Transverse colon (tissue), 4 donors: ENCODE results near the gene TFB2M. TPM values are rescaled to one million over a fixed set of nuclear protein-coding genes. Genes with fewer than 3 reads are reported as not detected.

ENCODE experiments used
- DNase-seq: peaks from one replicate; pipeline ENCODE4 v3.0.0-alpha.2; 2019
- H3K27ac ChIP-seq, 4 donors: fragments of 200-600 bp; sonication (generic); 2 replicates each; pipeline ENCODE4 v1.5.1; 2016 to 2018; ENCODE audit warnings: inconsistent platforms in 4 of 4
- H3K27me3 ChIP-seq: fragments of 200-600 bp; sonication (generic); 2 replicates; pipeline ENCODE4 v1.5.1; 2017; ENCODE audit warnings: inconsistent platforms
- H3K36me3 ChIP-seq, 4 donors: fragments of 200-600 bp; sonication (generic); 2 replicates each; pipeline ENCODE4 v1.5.1; 2017 to 2019; ENCODE audit warnings: inconsistent platforms in 4 of 4
- H3K4me1 ChIP-seq, 4 donors: fragments of 200-600 bp; sonication (generic); 2 replicates each; pipeline ENCODE4 v1.5.1; 2017 to 2020; ENCODE audit warnings: inconsistent platforms in 4 of 4
- H3K4me3 ChIP-seq, 4 donors: fragments of 200-600 bp; sonication (generic); 1 replicate in 1 of 4; 2 replicates in 3 of 4; pipeline versions ENCODE4 v1.5.1 to v1.6.1; 2017 to 2019; ENCODE audit warnings: inconsistent platforms in 4 of 4
- H3K9me3 ChIP-seq, 2 donors: fragments of 200-600 bp; sonication (generic); 2 replicates each; pipeline ENCODE4 v1.5.1; 2017 to 2019; ENCODE audit warnings: inconsistent platforms in 2 of 2
- EP300 ChIP-seq: sonication (generic); formaldehyde crosslinking; IDR thresholded peaks from one replicate; pipeline ENCODE4 v1.6.1; 2017; ENCODE audit warnings: antibody characterized with exemption, low read depth
- POLR2A ChIP-seq: fragments of 450-650 bp; IDR thresholded peaks from one replicate; pipeline ENCODE4 v1.6.1; 2016; ENCODE audit warnings: antibody characterized with exemption, mild to moderate bottlenecking, moderate library complexity
- POLR2AphosphoS5 ChIP-seq, 3 donors: sonication (generic); formaldehyde crosslinking; IDR thresholded peaks; one replicate each; pipeline ENCODE4 v1.6.1; 2016; ENCODE audit warnings: antibody characterized with exemption in 3 of 3
- WGBS, 2 donors: methylation state at CpG; one replicate each; pipeline ENCODE4 v1.1.5; 2018; ENCODE audit warnings: low coverage in 1 of 2; 5-methylcytosine and 5-hydroxymethylcytosine counted together
- in situ Hi-C, 4 donors: fragments of 200-750 bp; cut with MboI; loops; one replicate each; pipeline versions ENCODE4 v1.15.0 to v1.15.1; 2017; ENCODE audit warnings: low sequenced_read_pairs in 3 of 4, low pct_ligation_motif_present in 1 of 4, low pct_unique_long_range_greater_than_20kb in 1 of 4
- intact Hi-C: fragments of 100-400 bp; cut with DNase I; formaldehyde crosslinking; loops from one replicate; pipeline ENCODE4 v1.15.1; 2023; ENCODE audit warnings: low total_unique reads
- small RNA-seq, 4 donors: library from RNA; depleted of rRNA; stranded (forward); fragments of <200 nt; gene quantifications; one replicate each; pipeline ENCODE3, GENCODE V24; 2016
- total RNA-seq, 4 donors: library from RNA; depleted of rRNA; stranded (reverse); fragments of >200 nt; gene quantifications; one replicate each; pipeline ENCODE4 v1.1.0, GENCODE V29; 2016
- TF ChIP-seq, protein P1 (sequence below), 5 experiments: fragments of 200-600 bp in 3 of 5; fragments of 450-650 bp in 2 of 5; sonication (generic) in 3 of 5; IDR thresholded peaks; 1 replicate in 2 of 5; 2 replicates in 3 of 5; pipeline ENCODE4 v1.5.1; 2016 to 2017; ENCODE audit warnings: antibody characterized with exemption in 5 of 5, inconsistent platforms in 3 of 5, mild to moderate bottlenecking in 2 of 5, moderate library complexity in 1 of 5

The TFB2M gene
- total RNA-seq, 4 donors from 2014 or later = 0.40 to 12.7 (median 5.5) TPM

DNA sequence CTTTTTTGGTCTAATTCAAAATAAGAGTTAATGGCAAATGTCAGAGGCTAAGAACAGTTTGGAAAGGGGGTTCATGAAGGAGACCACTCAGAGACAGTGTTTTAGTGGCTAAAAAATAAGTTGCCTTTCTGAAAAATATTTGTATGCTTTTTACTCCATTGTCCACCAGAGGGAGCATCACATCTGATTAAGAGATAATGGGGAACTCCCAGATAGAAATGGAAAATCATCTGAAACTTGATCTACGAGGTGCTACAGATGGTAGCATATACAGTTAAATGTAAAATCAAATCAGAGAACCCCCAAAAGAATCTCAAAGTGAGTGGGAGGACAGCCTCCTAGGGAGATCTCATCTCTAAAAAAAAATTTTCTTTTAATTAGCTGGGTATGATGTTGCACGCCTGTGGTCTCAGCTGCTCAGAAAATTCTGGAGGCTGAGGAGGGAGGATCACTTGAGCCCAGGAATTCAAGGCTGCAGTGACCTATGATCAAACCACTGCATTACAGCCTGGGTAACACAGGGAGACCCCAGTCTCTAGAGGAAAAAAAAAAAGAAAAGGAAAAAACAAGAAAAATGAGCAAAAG is 68.6 kb downstream of the TFB2M start:
- DNase-seq = no peak
- Histone ChIP-seq H3K9me3 (no peaks in the 10 kb centered on the region), H3K27ac (no peak overlapping the region), H3K4me1 (peaks cover 0 to 2% (median 0%) of the 10 kb centered on the region in 4 donors), H3K4me3 (no peak overlapping the region), H3K36me3 (no peaks in the 10 kb centered on the region), H3K27me3 (no peaks in the 10 kb centered on the region)
- WGBS, 2 donors = 50 to 51% methylated on average over 2 of the region's 2 CpGs
- TF ChIP-seq EP300 = no peak
- TF ChIP-seq, protein P1, sequence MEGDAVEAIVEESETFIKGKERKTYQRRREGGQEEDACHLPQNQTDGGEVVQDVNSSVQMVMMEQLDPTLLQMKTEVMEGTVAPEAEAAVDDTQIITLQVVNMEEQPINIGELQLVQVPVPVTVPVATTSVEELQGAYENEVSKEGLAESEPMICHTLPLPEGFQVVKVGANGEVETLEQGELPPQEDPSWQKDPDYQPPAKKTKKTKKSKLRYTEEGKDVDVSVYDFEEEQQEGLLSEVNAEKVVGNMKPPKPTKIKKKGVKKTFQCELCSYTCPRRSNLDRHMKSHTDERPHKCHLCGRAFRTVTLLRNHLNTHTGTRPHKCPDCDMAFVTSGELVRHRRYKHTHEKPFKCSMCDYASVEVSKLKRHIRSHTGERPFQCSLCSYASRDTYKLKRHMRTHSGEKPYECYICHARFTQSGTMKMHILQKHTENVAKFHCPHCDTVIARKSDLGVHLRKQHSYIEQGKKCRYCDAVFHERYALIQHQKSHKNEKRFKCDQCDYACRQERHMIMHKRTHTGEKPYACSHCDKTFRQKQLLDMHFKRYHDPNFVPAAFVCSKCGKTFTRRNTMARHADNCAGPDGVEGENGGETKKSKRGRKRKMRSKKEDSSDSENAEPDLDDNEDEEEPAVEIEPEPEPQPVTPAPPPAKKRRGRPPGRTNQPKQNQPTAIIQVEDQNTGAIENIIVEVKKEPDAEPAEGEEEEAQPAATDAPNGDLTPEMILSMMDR (IDR thresholded peaks at IDR 0.05) = peak; percentile 70 to 80 (median 77)
- in situ Hi-C loops = loop anchor here (5.0 to 25.0 kb wide), 5 partner anchors 200 to 1360 kb away; partner anchors contain the start of gene KIF26B (in 3 of the 4)
- intact Hi-C loops = loop anchor here (5.0 kb wide), 1 partner anchor 200 kb away; no protein-coding TSS in a partner anchor

DNA sequence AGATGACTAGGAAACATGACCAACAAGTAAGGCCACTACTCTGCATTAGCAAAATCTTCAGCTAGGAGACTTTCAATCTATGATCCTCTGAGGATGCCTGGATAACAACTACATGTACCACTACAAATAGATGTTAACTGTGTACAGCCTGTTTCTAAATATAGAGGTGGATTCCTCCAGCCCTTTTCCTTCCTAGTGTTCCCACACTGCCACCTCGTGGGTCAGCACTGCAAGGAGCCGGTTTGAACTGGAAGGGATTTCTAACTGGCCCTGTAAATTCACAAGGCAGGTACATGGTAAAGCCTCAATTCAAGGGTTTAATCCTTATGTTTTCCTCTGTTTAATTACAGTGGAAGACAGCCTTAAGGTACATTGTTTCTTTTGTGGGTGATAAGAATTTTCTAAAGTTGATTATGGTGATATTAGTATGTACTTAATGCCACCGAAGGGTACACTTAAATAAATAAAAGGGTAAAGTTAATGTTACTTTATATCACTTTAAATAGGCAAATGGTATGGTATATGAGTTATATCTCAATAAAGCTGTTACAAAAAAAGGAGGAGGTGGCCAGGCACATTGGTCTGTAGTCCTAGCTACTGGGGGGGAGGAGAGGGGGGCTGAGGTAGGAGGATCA is 73.3 kb downstream of the TFB2M start:
- 28 to 100% methylated on average over 1 to 3 of the region's 3 CpGs for WGBS, 2 donors
- no peaks in the 10 kb centered on the region for H3K9me3 ChIP-seq
- DNase-seq = peak; percentile 64
- TF ChIP-seq, protein P1 (IDR thresholded peaks at IDR 0.05) = peak; percentile 62 to 73 (median 65)
- no peak for TF ChIP-seq POLR2A
- TF ChIP-seq EP300 = no peak
- no peak for TF ChIP-seq POLR2AphosphoS5 (IDR thresholded peaks at IDR 0.05)
- no peaks in the 10 kb centered on the region for H3K27me3 ChIP-seq
- no peaks in the 10 kb centered on the region for H3K36me3 ChIP-seq
- intact Hi-C loops = loop anchor here (5.0 kb wide), 1 partner anchor 1340 kb away; the partner anchor contains the start of gene KIF26B
- H3K4me1 ChIP-seq = peaks cover 0 to 7% (median 0%) of the 10 kb centered on the region in 4 donors
- H3K4me3 ChIP-seq = no peak overlapping the region
- in situ Hi-C loops = loop anchor here (10.0 to 25.0 kb wide), 4 partner anchors 212 to 1355 kb away; partner anchors contain the start of gene KIF26B (in 3 of the 4)
- H3K27ac ChIP-seq = no peak overlapping the region

DNA sequence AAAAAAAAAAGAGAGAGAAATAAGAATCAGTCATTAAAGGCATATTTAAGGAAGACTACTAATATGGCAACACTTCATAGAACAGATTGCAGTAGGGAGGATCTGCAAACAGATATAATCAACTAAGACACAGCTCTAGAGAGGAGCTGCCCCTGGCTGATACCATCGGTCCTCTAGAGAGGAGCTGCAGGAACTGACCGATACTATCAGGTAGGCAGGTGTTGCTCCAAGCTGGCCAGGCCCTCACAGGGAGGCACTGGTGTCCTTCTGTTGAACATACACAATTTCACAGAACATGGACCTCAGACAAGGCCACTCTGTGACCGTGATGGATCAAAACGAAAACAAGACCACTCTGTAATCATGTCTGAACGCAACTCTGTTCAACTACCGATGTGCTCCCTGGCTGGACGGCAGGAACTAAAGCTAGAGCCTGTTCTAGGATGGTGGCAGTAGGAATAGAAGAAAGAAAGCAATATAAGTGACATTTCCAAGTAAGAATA is 74.5 kb downstream of the TFB2M start:
- H3K36me3 ChIP-seq = no peaks in the 10 kb centered on the region
- no peak overlapping the region for H3K27ac ChIP-seq
- WGBS, 2 donors = 94 to 100% methylated on average over 1 to 7 of the region's 7 CpGs
- DNase-seq = no peak
- no peak for TF ChIP-seq POLR2A
- TF ChIP-seq POLR2AphosphoS5 (IDR thresholded peaks at IDR 0.05) = no peak
- no peak for TF ChIP-seq EP300
- TF ChIP-seq, protein P1 (IDR thresholded peaks at IDR 0.05) = no peak
- in situ Hi-C loops = loop anchor here (10.0 to 25.0 kb wide), 4 partner anchors 213 to 1354 kb away; partner anchors contain the start of gene KIF26B (in 3 of the 4)
- peaks cover 0 to 7% (median 0%) of the 10 kb centered on the region in 4 donors for H3K4me1 ChIP-seq
- H3K27me3 ChIP-seq = no peaks in the 10 kb centered on the region
- H3K9me3 ChIP-seq = no peaks in the 10 kb centered on the region
- no peak overlapping the region for H3K4me3 ChIP-seq
- intact Hi-C loops = loop anchor here (5.0 kb wide), 1 partner anchor 1339 kb away; the partner anchor contains the start of gene KIF26B

Small RNAs within 50 kb of the gene (small RNA-seq; reads per million reads assigned to genes)
- 0 reads per million in 4 donors for gene AL356583.2

Other genes starting within 250 kb of the TFB2M start
- 10 to 100 TPM; 10.5 to 31.3 (median 25.8) TPM for gene SMYD3, start 59.0 kb downstream of the TFB2M start, total RNA-seq
- 10 to 100 TPM; 44.0 to 83.0 (median 53.5) TPM for gene CNST, start 195 bp upstream of the TFB2M start, total RNA-seq
- 10 to 100 TPM in 3 of 4 donors, 1 to 10 TPM in 1; 4.8 to 28.5 (median 17.4) TPM for gene SCCPDH, start 158.1 kb upstream of the TFB2M start, total RNA-seq